Sigmoid colon (tissue), 4 donors: ENCODE data around the gene ABHD2.

Experiments used
- CTCF ChIP-seq, 4 experiments: fragments of 450-650 bp in 3 of 4; fragments of 200-600 bp in 1 of 4; IDR thresholded peaks; one replicate each; pipeline ENCODE4 v1.5.1; 2016 to 2019; ENCODE audit warnings: antibody characterized with exemption in 4 of 4, mild to moderate bottlenecking in 3 of 4, moderate library complexity in 2 of 4
- EP300 ChIP-seq, 4 donors: sonication (generic); formaldehyde crosslinking; IDR thresholded peaks; one replicate each; pipeline ENCODE4 v1.6.1; 2017; ENCODE audit warnings: antibody characterized with exemption in 4 of 4
- POLR2A ChIP-seq, 2 donors: fragments of 450-650 bp; IDR thresholded peaks; one replicate each; pipeline ENCODE4 v1.6.1; 2016; ENCODE audit warnings: antibody characterized with exemption in 2 of 2, mild to moderate bottlenecking in 2 of 2, moderate library complexity in 2 of 2

- TF ChIP-seq CTCF (IDR thresholded peaks at IDR 0.05) (no peak), EP300 (IDR thresholded peaks at IDR 0.05) (no peak), POLR2A (IDR thresholded peaks at IDR 0.05) (no peak)
These were observed 17.9 kb downstream of the ABHD2 start for GRCh38 chr15:89106200-89106599.
